Measurements from ENCODE around the gene LRMDA.
"Not testable (repeated sequence)": the region's sequence is repeated elsewhere in the genome, so short reads cannot be mapped to it uniquely, and the experiment has no call there.

- not testable (repeated sequence) for TF ChIP-seq CTCF (IDR thresholded peaks at IDR 0.05; ENCODE audit: control extremely low read depth in 1 of 3, insufficient read depth in 1 of 3, low read depth in 1 of 3, low read length in 3 of 3); EP300 (IDR thresholded peaks at IDR 0.05; ENCODE audit: borderline replicate concordance in 1 of 2, low read depth in 2 of 2, low read length in 2 of 2); POLR2A (IDR thresholded peaks at IDR 0.05; ENCODE audit: control extremely low read depth in 1 of 2, low read depth in 2 of 2, low read length in 2 of 2); TCF12 (IDR thresholded peaks at IDR 0.05; ENCODE audit: low read depth, low read length); HDAC2 (IDR thresholded peaks at IDR 0.05; ENCODE audit: borderline replicate concordance in 1 of 2, low read depth in 2 of 2, low read length in 2 of 2); CREB1 (IDR thresholded peaks at IDR 0.05); SP1 (IDR thresholded peaks at IDR 0.05; ENCODE audit: low read depth, low read length); USF2 (IDR thresholded peaks at IDR 0.05; ENCODE audit: low read length); FOSL1 (IDR thresholded peaks at IDR 0.05; ENCODE audit: insufficient read depth, low read depth, low read length); RNF2 (IDR thresholded peaks at IDR 0.05; ENCODE audit: borderline replicate concordance, low read depth, low read length, missing control alignments, poor library complexity, severe bottlenecking)
Observed at GRCh38 chr10:76526833-76527232, 1095.4 kb downstream of the LRMDA start.
